Immature natural killer cell (primary cell): ENCODE results near the gene RAB11FIP4. TPM values are rescaled to one million over a fixed set of nuclear protein-coding genes. Genes with fewer than 3 reads are reported as not detected.

Experiments
- DNase-seq, 3 donors: peaks; one replicate each; pipeline ENCODE4 v3.0.0; 2022; ENCODE audit warnings: mixed read lengths in 1 of 3
- H3K27ac Mint-ChIP-seq, 6 donors: one replicate each; pipeline ENCODE4 v1.8.0; 2020; ENCODE audit warnings: mixed read lengths in 6 of 6, mild to moderate bottlenecking in 5 of 6, inconsistent platforms in 4 of 6, moderate library complexity in 3 of 6
- H3K27me3 Mint-ChIP-seq, 3 donors: one replicate each; pipeline ENCODE4 v1.8.0; 2020 to 2021; ENCODE audit warnings: low read depth in 3 of 3, mild to moderate bottlenecking in 3 of 3, mixed read lengths in 3 of 3, moderate library complexity in 3 of 3, inconsistent platforms in 1 of 3
- H3K36me3 Mint-ChIP-seq, 3 donors: one replicate each; pipeline ENCODE4 v1.8.0; 2020; ENCODE audit warnings: mixed read lengths in 3 of 3, inconsistent platforms in 2 of 3, mild to moderate bottlenecking in 2 of 3
- H3K4me1 Mint-ChIP-seq, 2 donors: one replicate each; pipeline ENCODE4 v1.8.0; 2020; ENCODE audit warnings: inconsistent platforms in 2 of 2, mild to moderate bottlenecking in 2 of 2, mixed read lengths in 2 of 2, moderate library complexity in 1 of 2
- H3K4me3 Mint-ChIP-seq, 5 donors: one replicate each; pipeline ENCODE4 v1.8.0; 2020; ENCODE audit warnings: mild to moderate bottlenecking in 5 of 5, mixed read lengths in 5 of 5, inconsistent platforms in 3 of 5, moderate library complexity in 3 of 5
- H3K9me3 Mint-ChIP-seq, 6 donors: one replicate each; pipeline ENCODE4 v1.8.0; 2020; ENCODE audit warnings: mild to moderate bottlenecking in 6 of 6, mixed read lengths in 6 of 6, inconsistent platforms in 4 of 6, moderate library complexity in 3 of 6
- polyA plus RNA-seq, 3 donors: library from polyadenylated mRNA; unstranded; fragments of 300-500 nt; fragmentation: Illumina TruSeq; gene quantifications; one replicate each; pipeline ENCODE4 v1.2.3, GENCODE V29; 2021

RAB11FIP4 gene
- polyA plus RNA-seq, 3 donors from 2014 or later: 14.2 to 41.8 (median 22.1) TPM

DNA sequence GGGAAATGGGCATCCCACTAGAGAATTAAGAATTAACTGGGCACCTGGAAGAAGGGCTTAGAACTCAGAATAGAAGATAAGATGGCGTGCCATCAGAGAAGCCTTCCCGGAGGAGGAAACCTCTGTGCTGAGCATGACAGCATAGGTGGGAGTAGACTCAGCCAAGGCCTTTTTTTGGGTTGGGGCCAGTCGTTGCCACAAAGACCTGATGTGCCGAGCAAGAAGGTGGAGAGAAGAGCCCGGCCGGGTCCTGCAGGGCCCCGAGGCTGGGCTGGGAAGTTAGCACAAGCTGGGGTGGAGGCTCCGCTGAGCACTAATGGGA is 1.1 kb upstream of the RAB11FIP4 start:
- peaks cover 9 to 11% of the 10 kb centered on the region in 2 donors for H3K4me1 Mint-ChIP-seq
- DNase-seq: no peak
- H3K36me3 Mint-ChIP-seq: peaks cover 0 to 3% (median 0%) of the 10 kb centered on the region in 3 donors
- H3K9me3 Mint-ChIP-seq: peaks cover 0 to 3% (median 0%) of the 10 kb centered on the region in 6 donors
- peaks cover 9 to 33% (median 14%) of the 10 kb centered on the region in 3 donors for H3K27me3 Mint-ChIP-seq
- no peak overlapping the region for H3K27ac Mint-ChIP-seq
- peak overlapping the region; percentile 61 to 82 (median 75) for H3K4me3 Mint-ChIP-seq

GRCh38 chr17:31390748-31391495 is 553 bp upstream of the RAB11FIP4 start:
- no peak overlapping the region for H3K27ac Mint-ChIP-seq
- peaks cover 12 to 39% (median 14%) of the 10 kb centered on the region in 3 donors for H3K27me3 Mint-ChIP-seq
- H3K4me1 Mint-ChIP-seq: peaks cover 9 to 11% of the 10 kb centered on the region in 2 donors
- H3K36me3 Mint-ChIP-seq: peaks cover 0 to 3% (median 0%) of the 10 kb centered on the region in 3 donors
- H3K9me3 Mint-ChIP-seq: peaks cover 0 to 3% (median 0%) of the 10 kb centered on the region in 6 donors
- no peak for DNase-seq
- peak overlapping the region; percentile 61 to 82 (median 75) for H3K4me3 Mint-ChIP-seq

GRCh38 chr17:31392002-31392855 is 754 bp downstream of the RAB11FIP4 start:
- H3K27ac Mint-ChIP-seq: no peak overlapping the region
- H3K36me3 Mint-ChIP-seq: peaks cover 0 to 3% (median 0%) of the 10 kb centered on the region in 3 donors
- peaks cover 9 to 11% of the 10 kb centered on the region in 2 donors for H3K4me1 Mint-ChIP-seq
- H3K4me3 Mint-ChIP-seq: peak overlapping the region; percentile 69 to 81 (median 75)
- no peak for DNase-seq
- peaks cover 14 to 39% (median 15%) of the 10 kb centered on the region in 3 donors for H3K27me3 Mint-ChIP-seq
- H3K9me3 Mint-ChIP-seq: peaks cover 0 to 3% (median 0%) of the 10 kb centered on the region in 6 donors

DNA sequence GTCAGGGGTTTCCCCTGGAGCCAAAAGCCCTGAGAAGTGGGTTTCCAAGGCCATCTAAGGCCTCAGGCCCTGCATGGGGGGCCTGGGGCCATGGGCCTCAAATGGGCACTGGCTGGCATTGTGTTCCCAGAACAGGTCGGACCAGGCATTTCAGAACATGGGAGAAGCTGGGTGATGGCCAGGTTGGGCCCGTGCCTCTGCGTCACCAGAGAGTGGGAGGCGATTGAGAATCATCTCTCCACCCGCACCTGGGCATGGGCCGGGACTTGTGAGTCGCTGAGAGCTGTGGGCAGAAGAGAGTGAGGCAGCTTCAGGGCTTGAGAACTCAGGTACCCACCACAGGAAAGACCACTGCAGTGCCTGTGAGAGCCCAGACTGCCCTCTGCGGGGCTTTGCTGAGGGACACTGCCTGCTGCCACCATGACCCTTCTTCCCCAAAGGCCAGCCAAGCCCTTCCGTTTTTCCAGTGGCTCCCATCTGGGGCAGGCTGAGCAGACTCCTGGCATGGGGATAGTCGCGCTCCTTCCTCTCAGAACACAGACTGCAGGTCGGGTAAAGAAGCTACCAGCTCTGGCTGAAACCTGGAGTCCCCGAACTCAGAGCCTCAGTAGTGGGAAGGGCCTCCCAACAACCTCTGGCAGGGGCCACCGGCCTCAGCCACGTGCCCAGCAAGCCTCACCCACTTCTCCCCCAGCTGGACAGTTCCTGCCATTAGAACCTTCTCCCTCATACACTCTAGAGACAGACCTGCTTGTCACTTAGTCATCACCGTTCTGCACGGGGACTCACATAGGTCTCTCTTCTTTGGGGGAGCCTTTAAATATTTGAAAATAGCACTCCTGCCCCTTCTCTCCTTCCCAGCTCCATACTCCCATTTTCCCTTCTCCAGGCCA is 1.6 kb downstream of the RAB11FIP4 start:
- Mint-ChIP-seq H3K36me3 (peaks cover 0 to 3% (median 0%) of the 10 kb centered on the region in 3 donors), H3K4me1 (peaks cover 9 to 11% of the 10 kb centered on the region in 2 donors), H3K27me3 (peaks cover 14 to 39% (median 15%) of the 10 kb centered on the region in 3 donors), H3K9me3 (peaks cover 0 to 3% (median 0%) of the 10 kb centered on the region in 6 donors), H3K27ac (no peak overlapping the region), H3K4me3 (peak overlapping the region; percentile 69 to 81 (median 75))
- DNase-seq: no peak

- Mint-ChIP-seq H3K27ac (no peak overlapping the region), H3K4me3 (peak overlapping the region; percentile 10 to 72 (median 52)), H3K27me3 (peaks cover 14 to 37% (median 15%) of the 10 kb centered on the region in 3 donors), H3K36me3 (peaks cover 0 to 3% (median 0%) of the 10 kb centered on the region in 3 donors), H3K4me1 (peaks cover 9 to 11% of the 10 kb centered on the region in 2 donors), H3K9me3 (peaks cover 0 to 3% (median 0%) of the 10 kb centered on the region in 6 donors)
- DNase-seq: no peak
Observed at GRCh38 chr17:31393749-31394146, 2.3 kb downstream of the RAB11FIP4 start.

DNA sequence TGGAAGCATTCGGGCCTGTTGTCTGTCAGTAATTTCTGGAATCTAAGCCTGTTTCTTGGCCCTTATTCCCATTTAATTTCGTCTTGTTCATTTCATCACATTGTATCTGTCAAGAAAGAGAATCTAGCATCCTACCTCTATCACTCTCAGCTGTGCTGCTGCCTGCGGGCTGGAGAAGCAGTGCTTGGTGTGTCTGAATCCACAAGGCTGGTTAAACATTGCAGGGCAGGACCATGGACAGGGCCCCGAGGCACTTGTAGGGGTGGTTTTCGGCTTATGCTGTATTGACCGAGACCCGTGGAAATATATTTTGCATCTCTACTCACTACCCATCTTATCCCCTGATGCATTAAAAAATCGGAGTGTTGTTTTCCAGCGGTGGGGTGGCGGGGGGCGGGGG is 3.1 kb downstream of the RAB11FIP4 start:
- Mint-ChIP-seq H3K27ac (no peak overlapping the region), H3K27me3 (peaks cover 13 to 36% (median 14%) of the 10 kb centered on the region in 3 donors), H3K9me3 (peaks cover 0 to 3% (median 0%) of the 10 kb centered on the region in 6 donors), H3K4me1 (peaks cover 9 to 10% of the 10 kb centered on the region in 2 donors), H3K36me3 (peaks cover 0 to 3% (median 0%) of the 10 kb centered on the region in 3 donors), H3K4me3 (no peak overlapping the region)
- peak in 2 of 3 donors; percentile 11 to 27 for DNase-seq

DNA sequence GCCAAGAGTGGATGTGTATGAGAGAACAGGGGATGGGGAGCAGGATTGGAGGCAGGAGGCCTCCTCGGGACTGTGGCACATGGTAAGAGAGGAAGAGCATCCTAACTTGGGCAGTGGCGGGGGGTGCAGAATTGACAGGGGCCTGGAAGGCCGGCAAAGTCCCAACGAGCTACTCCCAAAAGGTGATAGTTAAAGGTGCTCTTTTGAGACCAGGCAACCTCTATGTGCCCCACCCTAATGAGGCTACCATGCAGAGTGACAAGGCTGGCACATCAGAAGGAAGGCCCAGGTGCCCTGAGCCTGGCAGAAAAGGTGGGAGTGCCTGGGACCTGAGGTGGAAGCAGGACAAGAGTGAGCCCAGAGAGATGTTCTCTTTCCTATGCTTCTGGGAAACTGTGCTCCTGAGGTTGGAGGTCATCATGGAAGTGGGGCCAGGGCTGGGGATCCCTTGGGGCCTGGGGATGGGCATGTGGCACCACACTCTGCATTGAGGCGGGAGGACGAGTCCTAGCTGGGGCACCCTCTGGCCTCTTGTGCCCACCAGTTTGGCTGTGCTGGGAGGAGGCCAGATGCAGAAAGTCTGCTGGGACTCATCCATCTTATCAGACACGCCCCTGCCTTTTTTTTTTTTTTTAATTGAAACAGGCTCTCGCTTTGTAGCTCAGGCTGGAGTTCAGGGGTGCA is 5.9 kb downstream of the RAB11FIP4 start:
- H3K36me3 Mint-ChIP-seq: peaks cover 0 to 3% (median 0%) of the 10 kb centered on the region in 3 donors
- no peak overlapping the region for H3K27ac Mint-ChIP-seq
- no peak for DNase-seq
- no peak overlapping the region for H3K4me3 Mint-ChIP-seq
- H3K9me3 Mint-ChIP-seq: peaks cover 0 to 3% (median 0%) of the 10 kb centered on the region in 6 donors
- peaks cover 8 to 23% (median 8%) of the 10 kb centered on the region in 3 donors for H3K27me3 Mint-ChIP-seq
- peaks cover 0 to 3% of the 10 kb centered on the region in 2 donors for H3K4me1 Mint-ChIP-seq

DNA sequence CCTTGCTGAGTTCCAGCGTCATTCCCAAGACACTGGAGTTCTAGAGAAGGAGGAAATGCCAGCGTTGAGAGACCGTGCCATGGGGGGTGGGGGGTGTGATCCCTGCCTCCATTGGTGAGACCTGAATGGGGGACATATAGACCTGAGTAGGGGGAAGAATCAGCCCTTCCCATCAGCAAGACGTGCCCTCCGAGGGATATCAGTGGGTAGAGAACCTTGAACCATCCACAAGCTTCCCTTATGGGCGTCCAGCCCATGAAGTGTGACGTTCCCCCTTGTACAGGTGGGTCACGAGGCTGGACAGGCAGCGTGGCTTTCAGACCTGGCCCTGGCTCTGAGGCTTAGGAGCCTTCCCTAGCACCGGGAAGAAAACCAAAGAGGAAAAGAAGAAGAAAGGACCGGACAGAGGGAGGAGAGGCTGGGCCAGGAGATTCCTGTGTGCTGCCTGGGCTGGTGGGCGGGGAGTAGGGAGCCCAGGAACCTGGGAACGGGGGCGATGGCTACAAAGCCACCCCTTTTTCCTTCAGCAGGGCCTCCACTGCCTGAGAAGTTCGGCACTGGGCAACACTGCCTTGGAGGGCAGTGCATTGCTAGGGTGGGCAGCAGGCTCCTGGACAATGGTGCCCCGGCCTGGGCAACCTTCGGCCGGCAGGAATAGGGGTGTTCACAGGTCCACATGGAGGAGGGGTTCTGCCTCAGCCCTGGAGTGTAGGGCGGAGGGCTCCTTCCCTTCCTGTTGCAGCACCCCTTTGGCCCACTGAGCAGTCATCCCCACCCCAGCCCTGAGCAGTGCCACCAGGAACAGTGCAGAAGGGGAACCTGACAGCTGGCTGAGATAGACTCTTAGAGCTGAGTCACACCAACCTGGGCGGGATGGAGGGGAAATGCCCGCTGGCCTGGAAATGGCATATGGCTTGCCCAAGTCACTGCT is 7.2 kb downstream of the RAB11FIP4 start:
- H3K27ac Mint-ChIP-seq: no peak overlapping the region
- DNase-seq: no peak
- no peaks in the 10 kb centered on the region for H3K4me1 Mint-ChIP-seq
- no peak overlapping the region for H3K4me3 Mint-ChIP-seq
- H3K27me3 Mint-ChIP-seq: peaks cover 5 to 15% (median 6%) of the 10 kb centered on the region in 3 donors
- peaks cover 0 to 3% (median 0%) of the 10 kb centered on the region in 3 donors for H3K36me3 Mint-ChIP-seq
- H3K9me3 Mint-ChIP-seq: peaks cover 0 to 3% (median 0%) of the 10 kb centered on the region in 6 donors

DNA sequence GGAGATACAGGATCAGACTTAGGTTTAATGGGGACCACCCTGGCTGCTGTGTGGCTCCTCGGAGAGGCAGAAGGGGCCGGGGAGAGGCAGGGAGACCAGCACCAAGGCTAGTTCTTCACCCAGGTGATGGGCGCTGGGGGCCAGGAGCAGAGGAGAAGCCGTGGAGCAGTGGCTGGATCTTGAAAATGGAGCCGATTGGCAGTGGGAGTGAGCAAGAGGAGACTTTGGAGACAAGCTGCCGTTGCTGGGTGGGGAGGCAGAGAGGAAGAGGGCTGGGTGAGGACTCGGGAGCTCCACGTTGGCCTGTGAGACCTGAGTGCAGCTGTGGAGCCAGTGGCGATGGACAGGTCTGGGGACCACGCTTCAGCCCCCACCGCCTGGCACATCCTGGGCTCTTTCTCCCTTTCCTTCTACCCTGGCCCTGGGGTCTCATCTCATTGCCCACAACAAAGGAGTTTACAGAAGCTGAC is 9.0 kb downstream of the RAB11FIP4 start:
- Mint-ChIP-seq H3K36me3 (no peaks in the 10 kb centered on the region), H3K9me3 (no peaks in the 10 kb centered on the region)

GRCh38 chr17:31401456-31402254 is 10.2 kb downstream of the RAB11FIP4 start:
- peaks cover 0 to 5% (median 3%) of the 10 kb centered on the region in 3 donors for H3K27me3 Mint-ChIP-seq
- DNase-seq: no peak
- no peak overlapping the region for H3K4me3 Mint-ChIP-seq
- H3K36me3 Mint-ChIP-seq: no peaks in the 10 kb centered on the region
- H3K4me1 Mint-ChIP-seq: no peaks in the 10 kb centered on the region
- no peak overlapping the region for H3K27ac Mint-ChIP-seq
- no peaks in the 10 kb centered on the region for H3K9me3 Mint-ChIP-seq

More for the DNA sequence above, 9.0 kb downstream of the RAB11FIP4 start:
- DNase-seq: no peak
- peaks cover 3 to 5% (median 5%) of the 10 kb centered on the region in 3 donors for H3K27me3 Mint-ChIP-seq
- no peaks in the 10 kb centered on the region for H3K4me1 Mint-ChIP-seq
- no peak overlapping the region for H3K27ac Mint-ChIP-seq
- H3K4me3 Mint-ChIP-seq: no peak overlapping the region
